Measurements from ENCODE around the gene RPUSD1.

RPUSD1 gene

DNA sequence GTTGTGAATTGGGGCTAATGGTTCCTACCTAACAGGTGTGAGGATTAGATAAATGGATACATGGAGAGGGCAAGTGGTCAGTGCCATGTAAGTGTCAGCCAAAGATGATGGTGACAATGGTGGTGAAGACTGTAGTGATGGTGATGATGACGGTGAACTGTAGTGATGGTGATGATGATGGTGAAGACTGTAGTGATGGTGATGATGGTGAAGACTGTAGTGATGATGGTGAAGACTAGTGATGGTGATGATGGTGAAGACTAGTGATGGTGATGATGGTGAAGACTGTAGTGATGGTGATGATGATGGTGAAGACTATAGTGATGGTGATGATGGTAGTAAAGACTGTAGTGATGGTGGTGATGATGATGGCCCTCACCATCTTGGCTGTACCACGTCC, 30.4 kb upstream of the RPUSD1 start:
- no peak for DNase-seq

DNA sequence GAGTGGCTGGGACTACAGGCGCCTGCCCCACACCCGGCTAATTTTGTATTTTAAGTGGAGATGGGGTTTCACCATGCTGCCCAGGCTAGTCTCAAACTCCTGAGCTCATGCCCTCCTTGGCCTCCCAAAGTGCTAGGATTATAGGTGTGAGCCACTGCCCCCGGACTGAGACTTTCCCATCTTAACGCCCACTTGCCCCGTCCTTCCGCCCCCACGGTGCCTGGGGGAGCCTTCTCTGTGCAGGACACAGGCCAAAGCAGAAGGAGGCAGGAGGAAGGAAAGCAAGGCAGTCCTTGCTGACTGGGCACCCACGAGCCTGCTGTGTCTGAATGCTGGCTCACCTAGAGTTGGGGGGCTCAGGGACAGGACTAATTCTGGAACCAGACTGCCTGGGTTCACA, 30.0 kb upstream of the RPUSD1 start:
- DNase-seq = no peak

DNA sequence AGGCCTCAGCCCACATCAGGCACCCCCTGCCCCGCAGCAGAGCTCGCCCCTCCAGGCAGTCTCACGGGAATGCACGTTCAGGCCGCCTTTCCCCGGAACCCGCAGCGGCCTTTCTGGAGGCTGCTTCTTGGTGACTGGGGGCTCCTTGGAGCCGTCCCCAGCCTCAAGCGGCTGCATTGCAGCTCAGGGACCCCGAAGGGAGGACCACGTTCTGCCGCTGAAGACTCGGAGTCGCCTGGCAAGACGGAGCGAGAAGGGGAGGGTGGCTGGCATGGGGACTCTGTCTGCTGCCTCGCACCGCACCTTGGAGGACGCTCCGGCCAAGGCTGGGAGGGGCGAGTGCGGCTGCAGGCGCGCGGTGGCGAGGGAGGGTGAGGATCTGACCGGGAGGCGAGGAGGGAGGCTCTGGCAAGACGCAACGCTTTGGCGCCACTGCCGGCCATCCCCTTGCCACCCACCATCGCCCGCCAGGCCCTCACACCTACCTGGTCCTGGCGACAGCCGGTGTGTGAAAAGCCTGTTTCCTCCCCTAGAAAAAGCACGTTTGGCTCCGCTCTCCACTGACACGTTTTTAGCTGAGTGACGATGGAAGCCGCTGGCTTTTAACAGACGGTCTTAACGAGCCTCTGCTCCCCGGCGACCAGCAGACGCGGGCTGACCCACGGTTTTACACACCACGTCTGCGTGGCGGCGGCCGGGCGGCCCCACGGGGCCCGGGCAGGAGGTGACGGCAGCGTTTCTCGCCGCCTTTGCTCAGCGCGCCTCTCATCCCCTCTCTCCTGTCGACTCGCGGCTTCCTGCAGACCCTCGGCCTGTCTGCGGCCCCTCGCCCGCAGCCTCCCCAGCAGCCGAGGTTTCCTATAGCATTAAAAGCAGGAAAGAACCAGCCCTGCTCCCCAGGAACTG, 29.1 kb upstream of the RPUSD1 start:
- DNase-seq = no peak

DNA sequence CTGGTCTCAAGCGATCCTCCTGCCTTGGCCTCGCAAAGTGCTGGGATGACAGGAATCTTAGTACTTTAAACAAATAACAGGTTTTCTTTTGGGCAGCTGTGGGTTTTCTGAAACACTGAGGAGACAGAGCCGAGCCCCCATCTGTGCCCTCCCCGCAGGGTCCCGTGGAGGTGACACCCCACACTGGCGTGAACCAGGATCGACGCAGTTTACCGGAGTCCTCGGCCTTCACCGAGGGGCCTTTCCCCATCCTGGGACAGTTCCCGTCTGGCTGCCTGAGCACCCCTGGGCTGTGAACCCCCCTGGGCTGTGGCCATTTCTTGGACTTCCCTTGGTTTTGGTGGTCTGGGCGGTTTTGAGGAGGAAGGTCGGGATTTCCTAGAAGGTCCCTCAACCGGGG, 27.7 kb upstream of the RPUSD1 start:
- DNase-seq = no peak

DNA sequence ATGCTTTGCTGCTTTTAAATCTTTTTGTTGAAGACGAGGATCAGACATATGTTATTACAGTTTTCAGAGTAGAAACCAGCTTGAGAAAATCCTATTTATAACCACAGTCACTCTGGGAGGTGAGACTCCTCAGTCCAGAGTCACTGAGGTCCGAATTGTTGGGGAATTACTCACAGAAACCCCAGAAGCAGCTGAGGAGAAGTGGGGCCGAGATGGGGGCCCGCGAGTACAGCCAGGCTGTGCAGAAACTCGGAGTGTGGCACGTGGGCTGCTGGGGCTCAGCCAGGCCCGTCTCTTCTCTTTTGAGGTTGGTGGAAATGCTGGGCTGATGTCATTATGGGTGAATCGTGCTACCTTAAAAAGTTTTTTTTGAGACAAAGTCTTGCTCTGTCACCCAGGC, 26.8 kb upstream of the RPUSD1 start:
- no peak for DNase-seq

DNA sequence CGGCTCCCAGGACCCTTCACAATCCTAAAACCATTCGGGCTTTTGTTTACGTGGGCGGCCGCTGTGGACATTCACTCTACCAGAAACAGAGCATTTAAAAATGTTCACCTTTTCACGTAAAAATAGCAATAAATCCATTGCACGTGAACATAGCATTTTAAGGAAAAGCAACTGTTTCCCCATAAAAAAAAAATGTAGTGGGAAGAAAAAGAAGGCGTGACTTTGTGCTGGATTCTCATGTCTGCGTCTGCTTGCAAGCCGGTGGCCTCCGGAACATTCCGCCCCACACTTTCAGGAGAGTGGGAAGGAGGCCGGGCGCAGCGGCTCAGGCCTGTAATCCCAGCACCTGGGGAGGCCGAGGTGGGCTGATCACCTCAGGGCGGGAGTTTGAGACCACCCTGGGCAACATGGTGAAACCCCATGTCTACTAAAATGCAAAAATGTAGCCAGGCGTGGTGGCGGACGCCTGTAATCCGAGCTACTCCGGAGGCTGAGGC, 25.8 kb upstream of the RPUSD1 start:
- no peak for DNase-seq

DNA sequence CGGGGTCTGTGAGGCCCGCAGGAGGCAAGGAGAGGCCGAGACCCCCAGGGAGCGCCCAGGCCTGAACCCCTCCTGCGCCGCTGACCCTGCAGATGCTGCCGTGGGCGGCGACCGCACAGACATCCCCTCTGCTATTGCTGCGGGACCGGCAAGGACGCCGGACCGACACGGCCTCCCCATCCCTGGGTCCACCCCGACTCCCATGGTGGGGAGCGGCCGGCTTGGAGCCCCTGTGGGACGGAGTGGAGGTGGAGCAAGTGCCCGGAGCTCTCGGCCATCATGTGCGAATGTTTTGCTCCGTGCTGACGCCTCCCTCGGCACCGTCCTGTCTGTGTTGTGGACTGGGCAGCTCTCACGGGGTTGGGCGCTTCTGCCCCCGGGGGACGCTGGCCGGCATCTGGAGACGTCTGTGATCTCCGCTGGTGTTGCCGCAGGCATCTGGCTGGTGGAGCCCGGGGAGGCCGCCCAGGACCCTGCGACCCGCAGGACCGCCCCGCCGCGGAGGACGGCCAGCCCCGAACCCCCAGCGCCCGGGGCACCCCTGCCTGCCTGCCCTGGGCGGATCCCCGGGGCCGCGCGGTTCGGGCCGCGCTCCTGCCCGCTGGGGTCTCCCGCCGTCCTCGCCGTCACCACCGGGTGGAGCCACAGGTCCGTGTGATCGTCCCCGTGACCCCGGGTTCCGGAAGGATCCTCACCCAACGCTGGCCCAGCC, 25.2 kb upstream of the RPUSD1 start:
- peak; percentile 57 for DNase-seq

DNA sequence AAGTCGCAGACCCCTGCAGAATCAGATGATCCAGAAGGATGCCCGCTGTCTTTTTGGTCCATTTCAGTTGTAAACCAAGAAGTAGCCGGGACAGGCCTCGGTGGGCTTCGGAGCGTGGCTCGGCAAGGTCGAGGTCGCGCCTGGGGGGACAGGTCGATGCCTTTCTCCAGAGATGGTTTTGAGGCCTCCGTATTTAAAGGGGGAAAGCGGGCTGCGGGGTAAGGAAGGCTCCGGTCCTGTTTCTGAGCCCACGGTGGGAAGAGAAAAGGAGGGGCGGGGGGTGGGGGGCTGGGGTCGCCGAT, 19.9 kb upstream of the RPUSD1 start:
- no peak for DNase-seq

DNA sequence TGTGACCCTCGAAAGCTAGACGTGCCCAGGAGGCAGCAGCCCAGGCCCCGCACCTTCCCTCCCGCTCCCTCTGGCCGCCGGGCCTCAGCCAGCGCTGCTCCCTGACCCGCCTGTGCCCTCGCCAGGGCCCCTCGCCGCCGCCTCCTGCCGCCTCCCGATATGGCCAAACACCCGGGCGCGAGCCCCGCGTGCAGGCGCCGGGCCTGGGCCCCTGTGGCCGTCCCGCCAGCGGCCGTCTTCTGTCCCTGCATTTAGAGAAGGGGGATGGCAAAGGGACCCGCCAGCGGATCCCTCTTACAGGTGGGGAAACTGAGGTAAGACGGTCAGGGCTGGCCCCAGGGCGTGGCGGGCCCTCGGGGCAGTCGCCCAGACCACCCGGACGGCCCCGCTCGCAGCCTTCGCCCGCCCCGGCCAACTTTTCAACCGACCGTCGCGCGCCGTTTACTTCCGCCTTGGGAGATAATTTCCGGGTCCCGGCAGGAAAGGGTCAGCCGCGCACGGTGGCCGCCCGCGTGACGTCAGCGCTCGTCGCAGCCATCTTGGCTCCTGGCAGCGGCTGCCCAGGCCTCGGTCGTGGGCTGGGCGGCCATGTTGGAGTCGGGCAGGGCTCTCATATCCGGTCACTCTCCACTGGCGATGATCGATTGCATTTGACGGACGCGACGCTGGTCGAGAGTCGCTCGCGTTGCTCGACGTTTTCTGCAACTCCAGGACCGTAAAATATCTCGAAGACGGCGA, 19.3 kb upstream of the RPUSD1 start:
- DNase-seq = peak; percentile 87

DNA sequence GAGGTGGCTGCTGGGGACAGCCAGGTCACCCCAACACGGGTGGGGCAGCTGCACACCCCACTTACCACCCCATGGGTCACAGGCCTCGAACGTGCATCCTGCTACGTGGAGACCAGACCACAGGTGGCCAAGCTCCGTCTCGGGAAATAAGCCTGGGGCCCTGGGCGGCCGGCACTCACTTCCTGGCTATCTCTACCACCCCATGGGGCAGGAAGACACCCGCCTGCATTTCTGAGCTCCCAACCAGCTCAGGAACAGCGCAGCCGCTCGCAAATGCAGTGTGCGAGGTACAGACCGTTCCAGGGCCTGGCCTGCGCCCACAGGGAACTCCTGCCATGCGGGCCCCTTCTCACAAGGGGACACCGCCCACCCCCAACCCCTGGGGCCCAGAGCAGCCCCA, 17.3 kb upstream of the RPUSD1 start:
- DNase-seq = no peak

DNA sequence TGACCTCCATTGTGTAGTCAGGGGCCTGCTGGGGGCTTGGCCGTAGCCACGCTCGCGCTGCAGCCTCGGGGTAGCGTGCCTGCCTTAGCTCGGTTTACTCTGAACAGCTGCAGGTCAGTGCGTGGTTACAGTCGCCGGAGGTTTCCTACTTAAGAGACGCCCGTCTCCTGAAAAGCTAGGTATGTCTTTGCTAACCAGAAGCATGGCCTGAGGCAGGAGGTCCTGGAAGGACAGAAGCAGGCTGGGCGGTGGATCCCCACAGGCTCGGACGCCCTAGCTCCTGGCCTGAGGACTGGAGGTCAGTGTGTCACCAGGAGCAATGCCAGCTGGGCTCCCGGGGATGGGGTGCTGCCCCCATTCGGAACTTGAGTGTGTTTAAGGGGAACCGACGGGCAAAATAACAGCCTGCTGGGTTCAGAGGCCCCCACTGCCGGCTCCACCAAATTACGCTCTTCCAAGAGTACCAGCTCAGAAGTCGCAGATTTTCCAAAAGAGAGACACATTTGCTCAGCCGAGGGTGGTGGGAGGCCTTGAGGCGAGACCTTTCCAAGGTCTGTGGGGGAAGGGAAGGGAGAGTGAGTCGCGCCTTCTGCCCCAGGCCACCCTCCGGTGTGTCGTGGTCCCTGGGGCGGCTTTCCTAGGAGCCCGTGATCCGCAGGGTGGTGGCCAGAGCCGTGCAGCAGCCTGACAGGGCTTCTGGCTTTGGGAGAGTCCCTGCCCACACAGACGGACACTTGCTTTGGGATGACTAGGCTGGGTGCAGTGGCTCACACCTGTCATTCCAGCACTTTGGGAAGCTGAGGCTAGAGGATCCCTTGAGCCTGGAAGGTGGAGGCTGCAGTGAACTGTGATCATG, 16.2 kb upstream of the RPUSD1 start:
- no peak for DNase-seq

DNA sequence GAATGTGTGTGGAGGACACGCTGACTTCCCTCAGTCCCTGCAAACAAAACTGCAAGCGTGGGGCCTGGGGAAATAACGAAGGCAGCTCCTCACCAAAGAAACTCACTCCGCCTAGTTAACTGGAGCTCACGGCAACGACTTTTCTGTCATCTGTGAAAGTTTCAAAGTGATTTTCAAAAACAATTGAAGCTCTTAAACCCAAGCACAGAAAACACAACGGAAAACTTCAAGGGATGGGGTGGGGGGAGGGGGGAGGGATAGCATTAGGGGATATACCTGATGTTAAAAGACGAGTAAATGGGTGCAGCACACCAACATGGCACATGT, 15.5 kb upstream of the RPUSD1 start:
- no peak for DNase-seq

DNA sequence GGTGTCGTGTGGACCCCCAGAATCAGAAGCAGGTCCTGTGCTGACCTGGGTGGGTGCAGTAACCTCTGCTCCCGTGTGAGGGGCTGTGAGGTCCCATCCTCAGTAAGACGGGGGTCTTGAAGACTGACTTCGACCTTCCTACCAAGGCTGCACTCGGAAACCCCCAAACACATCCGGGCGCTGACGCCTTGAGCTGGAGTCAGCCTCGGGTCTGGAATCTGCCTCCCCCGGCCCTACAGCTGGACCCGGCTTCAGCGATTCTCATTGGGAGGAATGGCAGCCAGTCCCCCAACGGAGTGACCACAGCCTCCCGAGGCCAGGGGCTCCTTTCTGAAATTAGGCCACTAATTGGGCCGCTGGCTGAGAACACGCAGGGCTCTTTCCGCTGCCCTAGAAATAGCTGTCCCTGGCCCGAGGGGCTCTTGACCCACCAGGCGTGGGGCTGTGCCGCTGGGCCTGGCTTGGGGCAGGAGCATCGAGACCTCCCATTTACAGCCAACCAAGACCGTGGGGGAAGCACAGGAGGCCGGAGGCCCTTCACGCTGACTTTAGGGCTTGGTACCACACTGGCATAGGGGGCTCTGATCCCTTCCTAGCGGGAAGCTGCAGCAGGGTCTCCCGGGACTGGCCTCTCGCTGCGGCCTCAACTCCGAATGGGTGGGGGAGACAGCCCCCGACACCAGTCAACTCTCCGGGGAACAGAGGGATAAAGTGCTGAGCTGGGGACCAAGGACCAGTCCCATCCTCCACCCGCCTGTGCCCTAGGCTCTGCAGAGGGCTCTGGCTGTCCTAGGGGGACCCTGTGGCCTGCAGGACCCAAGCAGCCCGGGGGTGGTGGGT, 15.0 kb upstream of the RPUSD1 start:
- DNase-seq = no peak

DNA sequence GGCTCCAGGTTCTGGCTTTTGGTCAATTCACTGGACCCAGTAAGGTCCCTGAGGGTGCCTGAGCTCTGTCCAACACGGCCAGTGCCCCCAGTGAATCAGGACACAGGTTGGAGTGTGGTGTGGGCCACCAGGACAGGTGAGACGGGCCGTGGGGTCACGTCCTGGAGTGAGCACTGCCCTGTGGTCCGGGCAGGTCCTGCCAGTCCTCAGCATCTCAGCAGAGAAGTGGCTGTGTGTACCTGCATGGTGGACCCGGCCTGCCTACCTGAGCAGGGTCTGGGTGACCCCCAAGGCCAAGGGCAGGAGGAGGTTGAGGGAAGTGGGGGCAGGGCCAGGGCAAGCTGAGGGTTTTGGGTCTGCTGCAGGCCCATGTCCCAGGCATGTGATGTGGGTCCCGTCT, 14.3 kb upstream of the RPUSD1 start:
- DNase-seq = no peak

DNA sequence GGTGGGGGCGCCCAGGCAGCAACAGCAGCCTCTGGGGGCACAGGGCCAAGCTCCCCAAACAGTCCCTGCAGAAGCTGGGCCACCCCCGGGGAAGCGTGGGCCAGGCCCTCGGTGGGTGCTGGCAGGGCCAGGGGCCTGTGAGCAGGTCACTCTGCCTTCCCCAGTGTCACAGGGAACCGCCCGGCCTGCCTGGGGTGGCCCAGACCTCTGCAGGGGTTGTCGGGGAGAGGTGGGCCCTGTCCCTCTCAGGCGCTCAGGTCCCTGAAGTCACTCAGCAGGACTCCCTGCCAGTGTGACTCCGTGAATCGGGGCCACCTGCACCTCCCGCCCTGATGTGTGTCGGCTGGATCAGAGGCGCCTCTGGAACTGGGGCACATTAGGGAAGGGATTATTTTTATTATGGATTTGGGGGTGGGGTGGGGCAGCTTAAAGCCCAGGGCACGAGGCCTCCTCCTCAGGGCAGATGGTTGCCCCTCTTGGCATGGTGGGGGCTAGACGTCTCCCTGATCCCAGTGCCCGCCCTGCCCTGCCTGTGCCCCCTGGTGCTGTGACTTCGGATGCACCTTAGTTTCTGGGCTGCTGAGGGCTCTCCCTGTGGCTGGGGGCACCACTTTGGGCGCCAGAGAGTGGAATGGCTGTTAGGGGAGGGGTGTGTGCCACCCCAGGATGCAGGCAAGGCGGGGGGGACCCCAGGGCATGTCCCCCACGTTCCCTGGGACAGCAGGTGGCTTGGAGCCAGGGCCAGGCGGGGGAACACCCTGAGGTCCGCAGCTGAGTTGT, 13.6 kb upstream of the RPUSD1 start:
- no peak for DNase-seq

DNA sequence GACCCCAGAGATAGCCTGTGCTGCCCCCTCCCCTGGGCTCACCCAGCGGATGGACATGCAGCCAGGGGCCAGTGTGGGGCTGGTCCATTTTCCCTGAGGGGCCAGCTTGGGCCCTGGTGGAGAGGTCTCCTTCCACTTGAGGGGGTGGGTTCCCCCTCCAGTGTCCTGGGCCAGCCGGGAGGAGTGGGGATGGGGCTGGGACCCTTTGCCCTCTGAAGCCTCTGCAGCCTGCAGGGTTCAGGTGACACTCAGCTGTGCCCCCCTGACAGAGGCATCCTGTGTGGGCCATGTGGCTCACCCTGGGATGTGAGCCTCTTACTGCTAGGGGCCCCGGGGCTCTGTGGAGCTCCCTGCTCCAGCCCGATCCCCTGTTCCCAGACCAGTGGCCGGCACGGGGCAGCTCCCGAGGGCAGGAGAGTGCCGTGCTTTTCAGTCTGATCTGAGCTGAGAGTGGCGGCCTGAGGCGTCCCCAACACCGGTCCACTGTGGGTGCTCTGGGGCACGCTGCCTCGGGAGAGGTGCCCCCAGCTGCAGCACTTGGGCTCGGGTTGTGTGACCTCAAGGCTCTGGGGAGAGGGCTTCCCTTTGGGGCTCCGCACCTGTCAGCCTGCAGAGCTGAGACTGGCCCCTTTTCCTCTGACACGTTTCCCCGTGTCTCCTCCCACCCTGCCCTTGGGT, 12.8 kb upstream of the RPUSD1 start:
- no peak for DNase-seq

DNA sequence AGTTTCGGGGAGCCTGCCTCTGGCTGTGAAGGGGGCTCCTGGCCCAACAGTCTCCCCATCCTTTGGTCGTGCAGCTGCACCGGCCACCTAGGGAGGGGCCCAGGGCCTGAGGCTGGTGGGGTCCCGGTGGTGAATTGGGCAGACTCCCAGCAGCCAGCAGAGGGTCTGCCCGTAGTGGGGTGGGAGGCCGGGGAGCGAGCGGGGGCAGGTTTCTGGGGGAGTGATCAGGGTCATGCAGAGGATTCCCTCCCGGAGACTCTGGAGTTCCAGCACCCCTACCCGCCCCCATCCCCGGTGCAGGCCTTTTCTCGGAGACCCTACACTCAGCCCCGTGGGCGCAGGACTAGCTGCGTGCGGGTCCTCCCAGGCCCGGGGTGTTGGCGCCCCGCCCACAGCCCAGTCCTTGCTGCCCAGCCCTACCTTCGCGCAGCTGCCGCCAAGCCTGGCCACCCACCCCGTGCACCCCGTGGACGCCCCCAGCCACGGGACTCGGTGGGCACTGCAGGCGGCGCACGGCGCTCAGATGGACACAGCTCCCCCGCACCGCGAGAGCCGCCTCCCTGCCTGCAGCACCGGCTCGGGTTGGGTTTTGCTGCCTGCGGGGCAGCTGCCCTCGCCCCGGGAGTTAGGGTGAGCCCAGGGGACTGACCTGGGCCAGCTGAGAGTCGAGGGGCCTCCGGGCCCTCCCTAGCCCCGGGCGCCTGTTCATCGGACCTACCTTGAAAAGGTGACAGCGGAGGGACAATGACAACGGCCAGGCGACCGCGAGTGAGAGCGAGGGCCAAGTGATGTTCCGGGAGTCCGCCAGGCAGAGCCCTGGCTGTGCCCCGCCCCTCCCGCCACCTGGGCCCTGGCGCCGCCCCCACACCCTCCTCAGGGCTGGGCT, 12.0 kb upstream of the RPUSD1 start, which contains the start of gene GNG13:
GNG13 (minus strand) TSS at position 787 of the 886 bp plus-strand sequence. CDS start 1,657 bp downstream, outside the sequence.
- DNase-seq = no peak

DNA sequence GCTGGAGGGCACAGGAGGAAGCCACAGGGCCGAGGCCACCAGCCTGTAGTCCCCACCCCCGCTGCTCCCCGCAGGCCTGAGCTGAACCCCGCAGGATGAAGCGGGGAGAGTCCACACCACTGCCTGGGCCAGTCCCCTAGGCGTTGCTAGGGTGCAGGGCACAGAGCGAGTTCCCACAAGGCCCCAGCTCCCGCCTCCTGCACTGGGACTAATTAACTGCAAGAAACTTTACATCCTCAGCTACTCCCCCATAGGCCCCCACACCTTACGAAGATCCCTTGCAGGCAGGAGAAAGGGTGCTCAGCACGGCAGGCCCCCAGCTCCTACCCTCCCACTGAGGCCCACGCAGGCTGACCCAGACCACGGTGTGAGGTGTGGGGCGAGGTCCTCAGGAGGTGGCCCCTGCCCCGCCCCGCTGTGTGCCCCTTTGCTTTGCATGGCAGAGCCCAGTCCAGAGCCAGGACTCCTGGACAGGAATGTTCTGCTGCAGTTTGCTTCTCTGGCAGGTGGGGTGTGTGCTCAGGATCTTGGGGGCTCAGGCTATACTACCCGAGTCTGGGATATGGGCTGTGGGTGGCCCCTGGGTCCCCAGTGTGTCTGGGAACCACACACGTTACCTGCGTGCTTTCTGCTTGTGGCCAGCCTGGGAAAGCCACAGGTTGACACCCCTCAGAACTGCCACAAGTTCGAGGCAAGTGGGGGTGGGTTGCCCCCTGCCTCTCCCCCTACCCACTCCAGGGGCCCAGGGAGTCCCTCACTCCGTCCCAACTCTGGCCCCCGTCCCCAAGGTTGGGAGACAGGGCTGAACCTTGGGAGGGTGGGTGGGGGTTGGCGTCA, 11.1 kb upstream of the RPUSD1 start:
- DNase-seq = no peak

All from activated naive CD4-positive, alpha-beta T cell treated with Interleukin-2 at 50 U/mL for 16 hours (primary cell).